Activated naive CD8-positive, alpha-beta T cell treated with anti-CD3 and anti-CD28 coated beads, Interleukin-2, amount 50 U/mL, for 16 hours (primary cell): Measurements from ENCODE around the gene PTPN11.
"Not testable (repeated sequence)": the region's sequence is repeated elsewhere in the genome, so short reads cannot be mapped to it uniquely, and the experiment has no call there.

ENCODE experiments used
- DNase-seq: peaks from one replicate; pipeline ENCODE4 v3.0.0-alpha.2; 2020; ENCODE audit warnings: low read depth, low spot score

The PTPN11 gene

DNA sequence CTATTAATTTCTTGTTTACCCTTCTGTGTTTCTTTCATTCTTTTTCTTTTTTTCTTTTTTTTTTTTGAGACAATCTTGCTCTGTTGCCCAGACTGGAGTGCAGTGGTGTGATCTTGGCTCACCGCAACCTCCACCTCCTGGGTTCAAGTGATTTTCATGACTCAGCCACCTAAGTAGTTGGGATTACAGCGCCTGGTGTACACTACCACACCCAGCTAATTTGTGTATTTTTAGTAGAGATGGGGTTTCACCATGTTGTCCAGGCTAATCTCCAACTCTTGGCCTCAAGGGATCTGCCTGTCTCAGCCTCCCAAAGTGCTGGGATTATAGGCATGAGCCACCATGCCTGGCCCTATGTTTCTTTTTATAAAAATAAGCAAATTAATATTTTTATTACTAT is 29.4 kb downstream of the PTPN11 start:
- not testable (repeated sequence) for DNase-seq

DNA sequence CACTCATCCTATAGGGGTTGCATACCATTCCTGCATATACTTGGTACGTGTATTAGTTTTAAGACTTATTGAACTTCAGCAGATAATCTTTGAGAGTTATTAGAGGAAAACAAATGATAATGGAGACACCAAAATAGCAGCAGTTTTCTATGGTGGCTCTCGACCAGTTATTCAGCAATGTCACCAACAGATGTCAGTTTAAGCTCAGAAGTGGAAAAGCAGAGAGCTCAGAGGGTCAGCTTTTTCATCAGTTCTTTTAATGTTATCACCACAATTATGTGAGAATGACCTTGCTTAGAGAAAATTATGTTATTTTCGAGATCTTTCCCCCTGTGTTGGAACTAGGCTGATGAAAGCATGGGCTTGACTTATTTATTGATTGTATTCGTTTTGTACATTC is 32.0 kb downstream of the PTPN11 start:
- DNase-seq: no peak

DNA sequence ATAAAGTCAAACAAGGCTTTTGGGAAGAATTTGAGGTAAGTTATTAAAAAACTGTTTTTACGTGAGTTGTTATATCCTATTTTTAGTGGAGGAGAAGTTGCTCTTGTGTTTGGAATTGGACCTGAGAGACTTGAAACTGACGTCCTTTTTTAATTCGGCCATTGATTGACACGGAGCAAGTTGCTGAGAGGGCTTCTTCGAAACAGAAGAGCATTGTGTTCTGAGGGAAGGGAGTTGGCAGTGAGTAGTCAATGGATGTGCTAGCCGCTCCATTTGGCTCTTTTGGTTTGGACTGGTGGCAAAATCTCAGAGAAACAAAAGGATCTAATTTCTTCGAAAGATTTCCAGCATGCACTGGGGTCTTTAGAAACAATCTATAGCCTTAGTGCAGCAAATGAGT is 37.3 kb downstream of the PTPN11 start:
- DNase-seq: no peak

DNA sequence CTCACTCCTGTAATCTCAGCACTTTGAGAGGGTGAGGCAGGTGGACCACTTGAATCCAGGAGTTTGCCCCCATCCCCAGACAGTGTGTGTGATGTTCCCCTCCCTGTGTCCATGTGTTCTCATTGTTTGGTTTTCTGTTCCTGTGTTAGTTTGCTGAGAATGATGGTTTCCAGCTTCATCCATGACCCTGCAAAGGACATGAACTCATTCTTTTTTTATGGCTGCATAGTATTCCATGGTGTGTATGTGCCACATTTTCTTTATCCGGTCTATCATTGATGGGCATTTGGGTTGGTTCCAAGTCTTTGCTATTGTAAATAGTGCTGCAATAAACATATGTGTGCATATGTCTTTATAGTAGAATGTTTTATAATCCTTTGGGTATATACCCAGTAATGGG is 38.4 kb downstream of the PTPN11 start:
- not testable (repeated sequence) for DNase-seq

DNA sequence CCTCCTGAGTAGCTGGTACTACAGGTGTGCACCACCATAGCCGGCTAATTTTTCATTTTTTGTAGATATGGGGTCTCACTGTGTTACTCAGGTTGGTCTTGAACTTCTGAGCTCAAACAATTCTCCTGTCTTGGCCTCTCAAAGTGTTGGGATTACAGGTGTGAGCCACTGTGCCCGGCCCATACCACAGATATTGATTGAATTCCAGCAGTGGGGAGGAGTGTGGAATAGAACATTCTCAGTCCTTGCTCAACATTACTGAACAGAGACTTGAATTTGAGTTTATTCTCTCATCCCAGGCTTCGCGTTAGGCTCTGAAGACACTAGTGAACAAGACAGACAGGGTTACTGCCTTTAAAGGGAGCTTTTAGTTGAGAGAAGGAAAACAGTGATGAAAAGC is 39.6 kb downstream of the PTPN11 start:
- DNase-seq: no peak

DNA sequence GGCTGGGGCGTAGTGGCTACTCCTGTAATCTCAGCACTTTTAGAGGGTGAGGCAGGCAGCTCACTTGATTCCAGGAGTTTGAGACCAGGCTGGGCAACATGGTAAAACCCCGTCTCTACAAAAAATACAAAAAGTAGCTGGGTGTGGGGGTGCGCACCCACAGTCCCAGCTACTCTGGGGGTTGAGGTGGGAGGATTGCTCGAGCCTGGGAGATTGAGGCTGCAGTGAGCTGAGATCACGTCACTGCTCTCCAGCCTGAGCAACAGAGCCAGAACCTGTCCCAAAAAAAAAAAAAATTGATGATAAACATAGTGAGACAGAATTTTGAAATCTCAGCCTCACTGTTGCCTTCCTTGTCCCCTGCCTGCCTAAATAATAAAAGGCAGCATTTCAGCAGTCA is 40.0 kb downstream of the PTPN11 start:
- no peak for DNase-seq

DNA sequence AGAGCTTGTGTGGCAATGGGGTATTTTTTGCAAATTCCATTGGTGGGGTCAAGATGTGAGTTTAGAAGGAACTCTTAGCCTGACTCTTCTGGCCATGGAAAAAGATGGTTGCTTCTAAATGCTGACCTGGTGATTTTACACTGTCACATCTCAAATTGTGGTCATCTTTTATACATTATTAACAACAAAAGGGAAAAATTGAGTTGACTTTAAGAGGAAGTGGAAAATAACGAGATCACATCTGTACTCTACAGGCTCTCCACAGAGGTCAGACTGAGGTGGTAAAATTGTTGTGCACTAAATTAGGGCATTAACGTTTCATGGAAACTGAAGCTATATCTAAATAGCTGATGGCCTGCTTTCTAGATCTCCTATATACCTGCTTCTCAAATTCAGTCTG is 44.7 kb downstream of the PTPN11 start:
- no peak for DNase-seq

DNA sequence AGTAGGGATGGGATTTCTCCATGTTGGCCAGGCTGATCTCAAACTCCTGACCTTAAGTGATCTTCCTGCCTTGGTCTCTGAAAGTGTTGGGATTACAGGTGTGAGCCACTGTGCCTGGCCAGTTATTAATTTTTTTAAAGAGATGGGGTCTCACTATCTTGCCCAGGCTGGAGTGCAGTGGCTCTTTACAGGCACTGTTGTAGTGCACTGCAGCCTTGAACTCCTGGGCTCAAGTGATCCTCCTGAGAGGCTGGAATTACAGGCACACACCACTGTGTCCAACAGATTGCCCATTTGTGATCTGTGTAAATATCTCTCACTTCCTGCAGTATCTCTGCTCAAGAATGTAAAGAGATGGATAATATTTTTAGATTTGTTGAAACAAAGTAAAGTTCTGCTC is 45.9 kb downstream of the PTPN11 start:
- no peak for DNase-seq

DNA sequence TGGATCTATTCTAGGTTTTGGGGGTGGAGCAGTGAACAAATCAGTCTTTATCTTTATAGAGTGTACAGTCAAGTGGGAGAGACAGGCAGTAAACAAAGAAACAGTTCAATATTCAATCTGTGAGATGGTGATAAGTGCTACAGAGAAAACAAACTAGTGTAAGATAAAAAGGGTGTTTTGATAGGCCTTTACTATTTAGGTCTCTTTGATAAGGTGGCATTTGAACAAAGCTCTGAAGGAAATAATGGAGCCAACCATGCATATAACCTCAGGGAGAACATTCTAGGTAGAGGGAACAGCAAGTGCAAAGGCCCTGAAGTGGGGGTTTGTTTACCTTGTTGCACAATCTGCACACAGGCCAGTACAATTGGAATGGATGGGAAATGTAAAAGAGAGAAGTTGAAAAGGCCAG is 47.3 kb downstream of the PTPN11 start:
- DNase-seq: no peak

DNA sequence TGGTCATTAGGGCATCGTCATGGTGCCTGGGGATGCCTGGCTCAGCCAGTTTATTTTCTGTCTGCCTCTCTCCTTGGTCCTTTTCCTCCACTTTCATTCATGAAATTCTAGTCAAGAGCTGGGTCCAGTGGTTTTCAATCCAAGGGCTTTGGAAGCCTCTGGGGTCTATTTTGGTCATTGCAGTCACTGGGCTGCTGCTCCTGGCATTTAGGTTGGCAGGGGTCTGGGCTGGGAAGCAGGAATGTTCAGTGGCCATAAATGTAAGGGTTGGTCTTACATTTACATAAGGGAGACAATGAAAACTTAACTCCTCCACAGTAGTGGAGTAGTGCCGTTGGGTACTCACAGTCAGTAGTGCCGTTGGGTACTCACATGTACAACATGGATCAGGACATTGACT is 48.1 kb downstream of the PTPN11 start:
- DNase-seq: no peak

DNA sequence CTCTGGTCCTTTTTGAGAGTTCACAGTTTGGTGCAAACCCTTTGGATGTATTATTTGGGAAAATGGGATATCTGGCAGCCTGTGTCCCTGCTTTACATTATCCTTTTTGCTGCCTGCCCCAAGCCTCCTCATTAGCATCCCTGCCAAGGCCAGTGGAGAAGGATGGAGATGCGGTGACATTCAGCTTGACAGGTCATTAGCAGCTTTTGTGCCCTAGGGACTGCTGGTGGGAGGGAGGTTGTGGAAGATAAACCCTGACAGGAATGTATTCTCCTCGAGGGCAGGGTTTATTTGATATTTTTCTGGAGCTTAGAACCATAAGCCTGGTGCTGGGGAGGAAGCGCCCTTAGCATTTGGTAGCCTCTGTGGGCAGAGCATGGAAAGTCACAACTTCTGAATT is 49.3 kb downstream of the PTPN11 start:
- no peak for DNase-seq

DNA sequence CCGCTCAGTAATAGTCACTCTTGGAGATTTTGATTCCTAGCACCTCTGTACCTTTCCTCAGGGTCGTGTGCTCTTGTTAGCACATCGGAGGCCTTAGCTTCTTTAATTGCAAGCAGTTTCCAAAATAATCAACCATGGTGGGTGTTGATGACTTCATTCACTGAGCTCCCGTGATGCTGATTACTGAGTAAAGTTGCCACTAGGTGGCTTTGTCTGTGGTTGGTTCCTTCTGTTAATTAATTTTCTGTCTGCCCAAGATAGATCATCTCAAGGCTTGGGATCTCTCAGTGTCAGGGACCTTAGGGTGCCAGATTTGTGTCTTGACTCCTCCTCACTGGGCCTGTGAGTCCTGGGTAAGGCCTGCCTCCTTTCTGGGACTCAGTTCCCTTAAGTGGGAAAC is 54.3 kb downstream of the PTPN11 start:
- DNase-seq: no peak

DNA sequence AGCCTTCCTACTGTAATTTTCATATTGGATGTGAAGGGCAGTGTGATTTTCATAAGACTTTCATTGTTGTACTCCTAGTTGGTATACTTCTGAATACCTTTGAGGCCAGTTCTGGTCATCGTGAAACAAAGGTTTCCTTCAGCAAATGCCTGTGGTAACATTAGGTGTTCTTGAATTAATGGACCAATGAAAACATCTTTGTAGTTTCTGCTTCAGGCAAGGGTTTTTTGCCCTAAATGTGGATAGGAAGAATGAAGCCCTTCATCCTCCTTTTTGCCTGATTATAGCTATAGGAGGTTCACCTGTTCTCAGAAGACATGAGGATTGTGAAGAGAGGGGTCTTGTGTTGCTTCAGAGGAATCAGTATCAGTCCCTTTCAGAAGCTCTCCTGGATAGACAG is 60.7 kb downstream of the PTPN11 start:
- DNase-seq: no peak

DNA sequence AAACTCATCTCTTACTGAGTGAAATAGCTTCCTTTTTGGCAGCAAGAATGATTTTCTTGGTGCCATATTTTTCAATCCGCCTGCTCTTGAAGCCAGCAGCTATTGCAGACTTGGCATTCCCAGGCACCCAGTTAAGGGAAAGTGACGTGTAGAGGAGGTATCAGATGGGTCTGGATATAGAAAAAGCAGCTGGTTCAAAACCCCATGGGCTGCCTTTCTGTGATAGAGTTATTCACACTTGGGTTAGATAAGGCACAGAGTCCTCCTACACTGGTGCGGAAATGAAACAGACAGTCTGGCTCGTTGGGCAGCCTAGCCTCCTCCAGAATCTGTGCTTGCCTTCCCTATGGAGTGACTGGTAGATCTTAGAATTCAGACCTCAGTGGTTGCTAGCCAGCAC is 62.2 kb downstream of the PTPN11 start:
- DNase-seq: no peak

DNA sequence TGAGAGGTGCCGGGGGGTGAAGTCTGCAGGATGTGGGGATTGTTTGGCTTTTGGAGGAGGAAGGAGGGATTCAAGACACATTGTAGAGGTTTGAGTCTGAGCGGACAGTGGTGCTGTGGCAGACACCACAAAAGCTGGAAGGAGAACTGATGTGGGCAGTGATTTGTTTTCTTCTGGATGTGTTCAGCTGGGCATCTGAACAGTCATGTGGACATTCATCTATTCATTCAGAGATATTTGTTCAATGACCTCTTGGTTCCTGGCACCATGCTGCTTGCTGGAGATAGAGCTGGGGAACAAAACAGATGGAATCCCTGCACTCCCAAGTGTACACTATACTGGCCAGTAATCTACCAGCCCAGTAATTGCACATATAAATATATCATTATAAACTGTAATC is 64.0 kb downstream of the PTPN11 start:
- DNase-seq: no peak

DNA sequence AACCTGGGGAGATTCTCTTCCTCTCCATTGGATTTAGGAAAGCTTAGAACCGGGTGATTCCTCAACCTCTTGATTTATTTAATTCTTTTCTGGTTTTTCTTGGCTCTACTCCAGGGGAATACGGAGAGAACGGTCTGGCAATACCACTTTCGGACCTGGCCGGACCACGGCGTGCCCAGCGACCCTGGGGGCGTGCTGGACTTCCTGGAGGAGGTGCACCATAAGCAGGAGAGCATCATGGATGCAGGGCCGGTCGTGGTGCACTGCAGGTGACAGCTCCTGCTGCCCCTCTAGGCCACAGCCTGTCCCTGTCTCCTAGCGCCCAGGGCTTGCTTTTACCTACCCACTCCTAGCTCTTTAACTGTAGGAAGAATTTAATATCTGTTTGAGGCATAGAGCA is 67.6 kb downstream of the PTPN11 start:
- no peak for DNase-seq

DNA sequence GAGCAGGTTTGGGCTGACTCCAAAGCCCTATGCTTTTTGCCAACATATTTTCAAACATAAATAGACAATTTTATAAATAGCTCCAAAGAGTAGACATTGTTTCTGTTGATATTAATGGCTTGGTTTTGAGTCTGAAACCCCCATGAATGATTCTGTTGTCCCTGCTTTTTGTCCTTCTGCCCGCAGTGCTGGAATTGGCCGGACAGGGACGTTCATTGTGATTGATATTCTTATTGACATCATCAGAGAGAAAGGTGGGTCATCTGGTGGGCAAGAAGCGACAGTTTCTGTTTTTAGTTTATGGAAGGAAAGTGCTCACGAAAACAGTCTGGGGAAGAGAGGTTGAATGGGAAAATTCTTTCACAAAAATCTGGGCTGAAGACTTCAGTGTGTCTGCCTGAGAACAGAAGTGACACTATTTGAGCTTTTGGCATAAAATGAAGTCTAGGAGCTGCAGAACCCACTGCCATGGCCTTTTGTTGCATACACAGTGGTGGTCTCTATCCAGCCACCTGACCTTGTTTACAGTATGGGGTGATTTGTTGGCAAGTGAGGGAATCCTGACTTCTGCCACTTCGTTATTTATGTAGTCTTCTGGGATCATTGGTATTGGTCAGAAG is 69.6 kb downstream of the PTPN11 start:
- DNase-seq: no peak

DNA sequence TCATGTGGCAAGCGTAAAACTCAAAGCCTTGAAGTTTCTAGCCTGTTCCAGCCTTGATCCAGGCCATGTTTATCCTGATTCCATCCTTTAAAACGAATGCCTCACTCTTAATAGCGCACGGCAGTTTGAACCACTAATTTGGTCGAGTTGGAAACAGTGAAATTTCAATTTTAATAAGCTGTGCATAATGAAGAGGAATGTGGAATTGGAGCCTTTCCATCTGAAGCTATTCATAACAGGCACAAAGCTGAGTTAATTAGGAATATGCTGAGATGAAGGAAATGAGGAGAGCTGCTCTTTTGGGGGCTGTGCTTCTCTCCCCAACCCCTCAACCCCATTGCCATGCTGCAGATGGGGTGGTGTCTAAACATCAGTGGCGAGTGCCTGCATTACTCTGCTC is 70.7 kb downstream of the PTPN11 start:
- no peak for DNase-seq

DNA sequence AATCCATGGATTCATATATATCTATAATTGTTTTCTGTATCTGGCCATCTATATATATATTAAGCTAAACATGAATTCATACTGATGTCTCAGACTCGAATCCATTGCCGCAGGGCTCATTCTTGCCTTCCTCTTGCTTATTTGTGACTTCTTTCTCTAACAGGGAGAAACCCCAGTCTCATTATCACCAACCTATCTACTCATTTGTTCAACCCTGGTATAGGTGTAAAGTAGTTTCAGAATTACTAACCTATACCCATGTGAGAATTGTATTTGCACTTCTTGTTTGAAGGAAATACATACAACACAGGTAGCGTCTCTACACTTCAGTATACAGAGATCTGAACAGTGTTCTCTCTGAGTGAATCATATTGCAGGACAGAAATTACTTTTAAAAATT is 77.7 kb downstream of the PTPN11 start:
- DNase-seq: no peak

DNA sequence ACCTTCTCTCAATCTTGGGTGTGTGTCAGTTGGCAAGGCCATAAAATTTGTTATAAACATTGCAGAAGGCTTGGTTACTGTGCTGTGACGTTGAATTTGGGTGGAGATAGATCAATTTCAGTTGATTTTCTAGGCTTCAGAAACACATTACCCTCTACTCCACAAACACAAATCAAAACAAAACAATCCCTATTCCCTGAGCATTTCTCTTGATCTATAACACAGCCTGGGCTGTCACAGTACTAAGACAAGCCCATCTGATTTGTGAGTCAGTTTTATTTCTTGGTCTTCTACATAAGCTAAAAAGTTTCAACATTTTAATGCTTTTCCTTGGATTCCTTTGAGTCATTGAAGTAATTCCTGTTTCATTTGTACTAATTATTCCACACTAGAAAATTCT is 79.8 kb downstream of the PTPN11 start:
- no peak for DNase-seq

DNA sequence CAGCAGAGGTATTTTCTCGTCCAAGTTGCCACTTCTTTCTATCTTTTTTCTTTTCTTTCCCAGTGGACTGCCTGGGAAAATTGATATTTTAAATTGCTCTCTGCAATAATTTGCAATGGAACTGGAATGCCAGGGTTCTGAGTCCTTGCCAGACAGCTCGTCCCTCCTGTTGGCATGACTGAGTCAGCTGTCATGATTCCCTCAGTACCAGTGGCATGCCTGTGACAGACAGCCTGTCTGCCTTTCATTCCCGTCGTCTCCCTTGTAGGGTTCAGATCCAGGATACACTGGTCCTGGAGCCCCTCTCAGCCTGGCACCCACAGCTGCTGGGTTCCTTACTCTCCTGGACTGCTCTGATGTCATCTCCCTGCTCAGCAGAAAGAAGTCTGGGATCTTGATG is 84.8 kb downstream of the PTPN11 start:
- no peak for DNase-seq

DNA sequence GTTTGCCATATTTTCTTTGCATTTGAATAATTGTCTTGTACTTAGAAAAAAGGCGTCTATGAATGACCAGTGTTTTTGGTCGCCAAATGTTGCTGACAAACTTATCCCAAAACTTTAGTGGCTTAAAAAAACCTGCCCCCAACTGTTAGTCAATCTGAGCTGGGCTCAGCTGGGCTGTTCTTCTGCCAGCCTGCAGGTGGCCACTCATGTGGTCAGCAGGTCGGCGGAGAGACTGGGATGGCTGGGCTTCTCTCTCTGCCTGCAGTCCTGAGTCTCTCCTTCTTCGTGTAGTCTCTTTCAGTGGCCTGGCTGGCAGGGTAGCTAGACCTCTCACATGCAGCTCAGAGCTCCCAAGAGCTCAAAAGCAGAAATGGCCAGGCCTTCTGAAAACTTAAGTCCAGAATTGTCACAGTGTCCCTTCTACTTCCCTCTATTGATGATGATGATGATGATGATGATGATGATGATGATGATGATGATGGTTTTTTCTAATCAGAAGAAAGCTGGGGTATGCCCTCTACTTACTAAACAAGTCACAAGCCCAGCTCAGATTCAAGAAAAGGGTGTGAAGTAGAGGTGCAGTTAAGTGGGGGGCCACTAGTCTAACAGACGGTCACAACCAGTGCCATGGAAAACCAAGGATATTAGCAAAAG is 87.9 kb downstream of the PTPN11 start:
- no peak for DNase-seq

DNA sequence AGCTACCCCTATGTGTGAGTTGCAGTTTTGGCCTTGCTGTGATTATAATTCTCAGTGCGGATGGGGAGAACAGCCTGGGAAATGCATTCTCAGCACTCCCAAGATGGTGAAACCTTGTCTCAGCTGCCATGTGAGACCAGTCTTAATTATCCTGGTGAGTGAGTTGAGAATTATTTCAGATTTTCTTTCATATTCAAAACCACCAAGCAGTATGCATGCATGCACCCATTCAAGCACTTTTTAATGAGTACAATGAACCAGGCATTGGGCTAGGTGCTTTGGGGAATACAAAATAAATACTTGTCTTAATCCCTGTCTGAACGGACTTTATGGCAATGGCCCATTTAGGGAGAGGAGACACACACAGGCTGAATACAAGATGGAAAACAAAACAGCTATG is 94.7 kb downstream of the PTPN11 start:
- no peak for DNase-seq

DNA sequence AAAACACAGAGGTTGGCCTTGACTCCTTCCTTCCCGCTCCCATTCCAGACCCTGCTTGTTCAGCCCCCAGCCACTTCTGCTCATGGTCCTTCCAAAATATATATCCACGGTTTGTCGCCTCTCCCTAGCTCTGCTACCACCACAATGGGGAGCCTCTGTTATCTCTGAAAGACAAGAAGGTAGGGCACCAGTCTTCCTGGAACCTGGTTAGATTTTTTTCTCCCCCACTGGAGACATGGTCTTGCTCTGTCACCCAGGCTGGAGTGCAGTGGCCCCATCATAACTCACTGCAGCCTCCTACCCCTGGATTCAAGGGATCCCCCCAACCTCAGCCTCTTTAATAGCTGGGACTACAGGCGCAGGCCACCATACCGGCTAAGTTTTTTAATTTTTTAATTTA is 95.7 kb downstream of the PTPN11 start:
- DNase-seq: no peak
